ENCODE results near the gene PRR5L.

PRR5L gene

GRCh38 chr11:36467916-36468315 is 171.8 kb downstream of the PRR5L start:
- H4K20me1 ChIP-seq (ENCODE audit: insufficient read depth), result no peaks in the 10 kb centered on the region
- no peak overlapping the region for H2AFZ ChIP-seq (ENCODE audit: low read depth)
- H3K4me3 ChIP-seq (IDR thresholded peaks at IDR 0.05; ENCODE audit: insufficient read depth, low read depth, low read length), result no peak overlapping the region
- H3K4me2 ChIP-seq, result no peak overlapping the region
- H3K9ac ChIP-seq, result no peak overlapping the region
- H3K27ac ChIP-seq, result no peak overlapping the region
- TF ChIP-seq CTCF (conservative IDR thresholded peaks at IDR 0.05; ENCODE audit: low read depth, low read length), result no peak
- no peaks in the 10 kb centered on the region for H3K36me3 ChIP-seq (ENCODE audit: insufficient read depth)
- no peaks in the 10 kb centered on the region for H3K27me3 ChIP-seq (ENCODE audit: insufficient read depth, low read depth)
- H3K4me1 ChIP-seq (ENCODE audit: low read depth, poor library complexity, severe bottlenecking), result peaks cover 13% of the 10 kb centered on the region
- no peaks in the 10 kb centered on the region for H3K79me2 ChIP-seq (ENCODE audit: insufficient read depth, low read depth)

- Histone ChIP-seq H3K4me1 (ENCODE audit: low read depth, poor library complexity, severe bottlenecking) (peaks cover 13% of the 10 kb centered on the region), H4K20me1 (ENCODE audit: insufficient read depth) (no peaks in the 10 kb centered on the region), H3K4me3 (IDR thresholded peaks at IDR 0.05; ENCODE audit: insufficient read depth, low read depth, low read length) (no peak overlapping the region), H3K9ac (no peak overlapping the region), H3K27ac (no peak overlapping the region), H2AFZ (ENCODE audit: low read depth) (no peak overlapping the region), H3K79me2 (ENCODE audit: insufficient read depth, low read depth) (no peaks in the 10 kb centered on the region), H3K27me3 (ENCODE audit: insufficient read depth, low read depth) (no peaks in the 10 kb centered on the region), H3K36me3 (ENCODE audit: insufficient read depth) (no peaks in the 10 kb centered on the region), H3K4me2 (no peak overlapping the region)
- TF ChIP-seq CTCF (conservative IDR thresholded peaks at IDR 0.05; ENCODE audit: low read depth, low read length), result peak; percentile 63
Measured at GRCh38 chr11:36469063-36469462, 173.0 kb downstream of the PRR5L start.

GRCh38 chr11:36469881-36470802 is 174.1 kb downstream of the PRR5L start:
- Histone ChIP-seq H4K20me1 (ENCODE audit: insufficient read depth) (no peaks in the 10 kb centered on the region), H3K9ac (no peak overlapping the region), H2AFZ (ENCODE audit: low read depth) (no peak overlapping the region), H3K27ac (no peak overlapping the region), H3K27me3 (ENCODE audit: insufficient read depth, low read depth) (no peaks in the 10 kb centered on the region), H3K4me1 (ENCODE audit: low read depth, poor library complexity, severe bottlenecking) (peaks cover 13% of the 10 kb centered on the region), H3K4me3 (IDR thresholded peaks at IDR 0.05; ENCODE audit: insufficient read depth, low read depth, low read length) (no peak overlapping the region), H3K79me2 (ENCODE audit: insufficient read depth, low read depth) (no peaks in the 10 kb centered on the region), H3K4me2 (no peak overlapping the region), H3K36me3 (ENCODE audit: insufficient read depth) (no peaks in the 10 kb centered on the region)
- no peak for TF ChIP-seq CTCF (conservative IDR thresholded peaks at IDR 0.05; ENCODE audit: low read depth, low read length)

- Histone ChIP-seq H2AFZ (ENCODE audit: low read depth) (no peak overlapping the region), H3K27ac (no peak overlapping the region), H3K4me3 (IDR thresholded peaks at IDR 0.05; ENCODE audit: insufficient read depth, low read depth, low read length) (no peak overlapping the region), H4K20me1 (ENCODE audit: insufficient read depth) (no peaks in the 10 kb centered on the region), H3K27me3 (ENCODE audit: insufficient read depth, low read depth) (no peaks in the 10 kb centered on the region), H3K79me2 (ENCODE audit: insufficient read depth, low read depth) (no peaks in the 10 kb centered on the region), H3K36me3 (ENCODE audit: insufficient read depth) (no peaks in the 10 kb centered on the region), H3K4me2 (no peak overlapping the region), H3K4me1 (ENCODE audit: low read depth, poor library complexity, severe bottlenecking) (peaks cover 13% of the 10 kb centered on the region), H3K9ac (no peak overlapping the region)
- no peak for TF ChIP-seq CTCF (conservative IDR thresholded peaks at IDR 0.05; ENCODE audit: low read depth, low read length)
Measured at GRCh38 chr11:36471577-36471976, 175.5 kb downstream of the PRR5L start.

All from KMS-11 (cell line).